GM12878 (cell line): ENCODE measurements around the gene VARS1.

Experiments used
- EP300 ChIP-seq, 2 experiments: fragments of 150-350 bp in 1 of 2; IDR thresholded peaks; 2 replicates each; pipeline ENCODE4 v1.6.1; 2011 to 2012; ENCODE audit warnings: low read depth in 2 of 2, low read length in 2 of 2, borderline replicate concordance in 1 of 2, improper control_type of control experiment in 1 of 2, inconsistent platforms in 1 of 2; ENCODE audit not compliant: control insufficient read depth in 1 of 2
- ETV6 ChIP-seq, 2 experiments: fragments of 450-650 bp in 1 of 2; IDR thresholded peaks in 1 of 2; conservative IDR thresholded peaks in 1 of 2; 2 replicates each; pipeline ENCODE4 v1.6.1; 2014; ENCODE audit warnings: antibody characterized with exemption in 1 of 2, borderline replicate concordance in 1 of 2, low read depth in 1 of 2, mild to moderate bottlenecking in 1 of 2, moderate library complexity in 1 of 2
- RBBP5 ChIP-seq: fragments of 200-600 bp; sonication (generic); conservative IDR thresholded peaks from 2 replicates; pipeline ENCODE4 v1.6.1; 2016
- TF ChIP-seq, protein P1 (sequence below), 3 experiments: IDR thresholded peaks in 2 of 3; conservative IDR thresholded peaks in 1 of 3; 2 replicates each; pipeline ENCODE4 v1.5.1; 2011; ENCODE audit warnings: low read depth in 3 of 3, low read length in 3 of 3, mild to moderate bottlenecking in 3 of 3, control low read depth in 2 of 3, moderate library complexity in 2 of 3, inconsistent platforms in 1 of 3, mixed read lengths in 1 of 3; ENCODE audit not compliant: control insufficient read depth in 2 of 3, insufficient read depth in 1 of 3; ENCODE audit errors: extremely low read depth in 1 of 3
- TF ChIP-seq, protein P2 (sequence below): fragments of 150-350 bp; IDR thresholded peaks from 2 replicates; pipeline ENCODE4 v1.6.1; 2016; ENCODE audit warnings: low read depth, low read length

DNA sequence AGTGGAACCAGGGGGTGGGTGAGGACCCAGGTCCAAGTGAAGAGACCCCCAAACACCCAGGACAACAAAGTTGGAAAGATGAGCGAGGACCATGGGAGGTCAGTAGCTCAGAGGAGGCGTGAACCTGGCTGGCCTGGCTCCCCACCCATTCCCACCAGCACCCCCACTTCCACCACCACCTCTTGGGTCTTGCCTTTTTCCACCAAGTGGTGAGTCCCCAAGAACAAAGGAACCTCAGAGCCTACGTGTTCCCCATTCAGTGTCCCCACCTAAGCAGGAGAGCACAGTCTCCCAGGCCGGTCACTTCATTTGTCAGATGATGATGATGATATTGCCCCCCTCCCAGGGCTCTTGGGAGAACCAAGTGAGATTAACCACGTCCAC is 17.9 kb downstream of the VARS1 start:
- TF ChIP-seq RBBP5 (no peak), EP300 (IDR thresholded peaks at IDR 0.05; ENCODE audit: borderline replicate concordance in 1 of 2, control insufficient read depth in 1 of 2, low read depth in 2 of 2, low read length in 2 of 2) (no peak), ETV6 (conservative IDR thresholded peaks at IDR 0.05 in 1 of 2, IDR thresholded peaks at IDR 0.05 in 1 of 2; ENCODE audit: borderline replicate concordance in 1 of 2, low read depth in 1 of 2) (no peak)
- TF ChIP-seq, protein P1, sequence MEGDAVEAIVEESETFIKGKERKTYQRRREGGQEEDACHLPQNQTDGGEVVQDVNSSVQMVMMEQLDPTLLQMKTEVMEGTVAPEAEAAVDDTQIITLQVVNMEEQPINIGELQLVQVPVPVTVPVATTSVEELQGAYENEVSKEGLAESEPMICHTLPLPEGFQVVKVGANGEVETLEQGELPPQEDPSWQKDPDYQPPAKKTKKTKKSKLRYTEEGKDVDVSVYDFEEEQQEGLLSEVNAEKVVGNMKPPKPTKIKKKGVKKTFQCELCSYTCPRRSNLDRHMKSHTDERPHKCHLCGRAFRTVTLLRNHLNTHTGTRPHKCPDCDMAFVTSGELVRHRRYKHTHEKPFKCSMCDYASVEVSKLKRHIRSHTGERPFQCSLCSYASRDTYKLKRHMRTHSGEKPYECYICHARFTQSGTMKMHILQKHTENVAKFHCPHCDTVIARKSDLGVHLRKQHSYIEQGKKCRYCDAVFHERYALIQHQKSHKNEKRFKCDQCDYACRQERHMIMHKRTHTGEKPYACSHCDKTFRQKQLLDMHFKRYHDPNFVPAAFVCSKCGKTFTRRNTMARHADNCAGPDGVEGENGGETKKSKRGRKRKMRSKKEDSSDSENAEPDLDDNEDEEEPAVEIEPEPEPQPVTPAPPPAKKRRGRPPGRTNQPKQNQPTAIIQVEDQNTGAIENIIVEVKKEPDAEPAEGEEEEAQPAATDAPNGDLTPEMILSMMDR (IDR thresholded peaks at IDR 0.05 in 2 of 3, conservative IDR thresholded peaks at IDR 0.05 in 1 of 3; ENCODE audit: control insufficient read depth in 2 of 3, extremely low read depth in 1 of 3, insufficient read depth in 1 of 3, low read depth in 3 of 3, low read length in 3 of 3): no peak
- TF ChIP-seq, protein P2, sequence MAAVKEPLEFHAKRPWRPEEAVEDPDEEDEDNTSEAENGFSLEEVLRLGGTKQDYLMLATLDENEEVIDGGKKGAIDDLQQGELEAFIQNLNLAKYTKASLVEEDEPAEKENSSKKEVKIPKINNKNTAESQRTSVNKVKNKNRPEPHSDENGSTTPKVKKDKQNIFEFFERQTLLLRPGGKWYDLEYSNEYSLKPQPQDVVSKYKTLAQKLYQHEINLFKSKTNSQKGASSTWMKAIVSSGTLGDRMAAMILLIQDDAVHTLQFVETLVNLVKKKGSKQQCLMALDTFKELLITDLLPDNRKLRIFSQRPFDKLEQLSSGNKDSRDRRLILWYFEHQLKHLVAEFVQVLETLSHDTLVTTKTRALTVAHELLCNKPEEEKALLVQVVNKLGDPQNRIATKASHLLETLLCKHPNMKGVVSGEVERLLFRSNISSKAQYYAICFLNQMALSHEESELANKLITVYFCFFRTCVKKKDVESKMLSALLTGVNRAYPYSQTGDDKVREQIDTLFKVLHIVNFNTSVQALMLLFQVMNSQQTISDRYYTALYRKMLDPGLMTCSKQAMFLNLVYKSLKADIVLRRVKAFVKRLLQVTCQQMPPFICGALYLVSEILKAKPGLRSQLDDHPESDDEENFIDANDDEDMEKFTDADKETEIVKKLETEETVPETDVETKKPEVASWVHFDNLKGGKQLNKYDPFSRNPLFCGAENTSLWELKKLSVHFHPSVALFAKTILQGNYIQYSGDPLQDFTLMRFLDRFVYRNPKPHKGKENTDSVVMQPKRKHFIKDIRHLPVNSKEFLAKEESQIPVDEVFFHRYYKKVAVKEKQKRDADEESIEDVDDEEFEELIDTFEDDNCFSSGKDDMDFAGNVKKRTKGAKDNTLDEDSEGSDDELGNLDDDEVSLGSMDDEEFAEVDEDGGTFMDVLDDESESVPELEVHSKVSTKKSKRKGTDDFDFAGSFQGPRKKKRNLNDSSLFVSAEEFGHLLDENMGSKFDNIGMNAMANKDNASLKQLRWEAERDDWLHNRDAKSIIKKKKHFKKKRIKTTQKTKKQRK: no peak
